ENCODE results near the gene ITPR2. TPM values are rescaled to one million over a fixed set of nuclear protein-coding genes. Genes with fewer than 3 reads are reported as not detected.
A peak's percentile ranks its signal among the peaks of the same experiment; 100 is the strongest.

ITPR2 gene
- total and polyA plus RNA-seq, 4 donors, result 4.1 to 47.0 (median 26.5) TPM

DNA sequence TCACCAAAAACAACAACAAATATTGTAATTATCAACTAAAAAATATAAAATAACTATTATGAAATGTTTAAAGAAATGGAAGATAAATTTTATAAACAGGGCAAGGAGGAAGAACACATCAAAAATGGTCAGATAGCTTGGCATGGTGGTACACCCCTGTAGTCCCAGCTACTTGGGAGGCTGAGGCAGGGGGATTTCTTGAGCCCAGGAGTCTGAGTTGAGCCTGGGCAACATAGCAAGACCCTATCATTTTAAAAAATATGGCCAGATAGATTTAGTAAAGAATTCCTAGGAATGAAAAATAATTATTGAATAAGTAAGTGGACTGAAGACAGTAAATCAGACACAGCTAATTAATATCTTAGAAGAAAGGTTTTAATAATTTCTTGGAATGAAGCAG lies 32.6 kb downstream of the ITPR2 start:
- H3K4me3 ChIP-seq, result no peak overlapping the region
- no peaks in the 10 kb centered on the region for H3K9me3 ChIP-seq (ENCODE audit: control insufficient read depth in 4 of 4, insufficient read depth in 3 of 4, low read length in 3 of 4)
- H3K36me3 ChIP-seq (ENCODE audit: control insufficient read depth in 4 of 4, insufficient read depth in 4 of 4, low read length in 4 of 4), result no peaks in the 10 kb centered on the region
- no peak for DNase-seq
- TF ChIP-seq, protein P1, sequence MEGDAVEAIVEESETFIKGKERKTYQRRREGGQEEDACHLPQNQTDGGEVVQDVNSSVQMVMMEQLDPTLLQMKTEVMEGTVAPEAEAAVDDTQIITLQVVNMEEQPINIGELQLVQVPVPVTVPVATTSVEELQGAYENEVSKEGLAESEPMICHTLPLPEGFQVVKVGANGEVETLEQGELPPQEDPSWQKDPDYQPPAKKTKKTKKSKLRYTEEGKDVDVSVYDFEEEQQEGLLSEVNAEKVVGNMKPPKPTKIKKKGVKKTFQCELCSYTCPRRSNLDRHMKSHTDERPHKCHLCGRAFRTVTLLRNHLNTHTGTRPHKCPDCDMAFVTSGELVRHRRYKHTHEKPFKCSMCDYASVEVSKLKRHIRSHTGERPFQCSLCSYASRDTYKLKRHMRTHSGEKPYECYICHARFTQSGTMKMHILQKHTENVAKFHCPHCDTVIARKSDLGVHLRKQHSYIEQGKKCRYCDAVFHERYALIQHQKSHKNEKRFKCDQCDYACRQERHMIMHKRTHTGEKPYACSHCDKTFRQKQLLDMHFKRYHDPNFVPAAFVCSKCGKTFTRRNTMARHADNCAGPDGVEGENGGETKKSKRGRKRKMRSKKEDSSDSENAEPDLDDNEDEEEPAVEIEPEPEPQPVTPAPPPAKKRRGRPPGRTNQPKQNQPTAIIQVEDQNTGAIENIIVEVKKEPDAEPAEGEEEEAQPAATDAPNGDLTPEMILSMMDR (IDR thresholded peaks at IDR 0.05; ENCODE audit: control extremely low read depth, extremely low read depth), result no peak
- peaks cover 0 to 4% (median 0%) of the 10 kb centered on the region in 3 donors for H3K27me3 ChIP-seq (ENCODE audit: control insufficient read depth in 3 of 3, insufficient read depth in 3 of 3, low read length in 2 of 3)
- no peak overlapping the region for H3K27ac ChIP-seq (ENCODE audit: low read depth in 1 of 2, low read length in 1 of 2)
- peaks cover 0 to 10% (median 0%) of the 10 kb centered on the region in 5 donors for H3K4me1 ChIP-seq (ENCODE audit: control insufficient read depth in 5 of 5, insufficient read depth in 5 of 5, low read length in 5 of 5)
- no peak overlapping the region for H3K9ac ChIP-seq (ENCODE audit: insufficient read depth in 1 of 2, low read length in 2 of 2)
- ATAC-seq (ENCODE audit: insufficient read depth, low FRiP score), result no peak

GRCh38 chr12:26799741-26800140 lies 33.3 kb downstream of the ITPR2 start:
- peaks cover 0 to 4% (median 0%) of the 10 kb centered on the region in 3 donors for H3K27me3 ChIP-seq (ENCODE audit: control insufficient read depth in 3 of 3, insufficient read depth in 3 of 3, low read length in 2 of 3)
- H3K9me3 ChIP-seq (ENCODE audit: control insufficient read depth in 4 of 4, insufficient read depth in 3 of 4, low read length in 3 of 4), result no peaks in the 10 kb centered on the region
- no peak overlapping the region for H3K9ac ChIP-seq (ENCODE audit: insufficient read depth in 1 of 2, low read length in 2 of 2)
- no peak for DNase-seq
- TF ChIP-seq, protein P1 (IDR thresholded peaks at IDR 0.05; ENCODE audit: control extremely low read depth, extremely low read depth), result no peak
- no peak overlapping the region for H3K4me3 ChIP-seq
- no peak overlapping the region for H3K27ac ChIP-seq (ENCODE audit: low read depth in 1 of 2, low read length in 1 of 2)
- H3K36me3 ChIP-seq (ENCODE audit: control insufficient read depth in 4 of 4, insufficient read depth in 4 of 4, low read length in 4 of 4), result no peaks in the 10 kb centered on the region
- peaks cover 0 to 10% (median 0%) of the 10 kb centered on the region in 5 donors for H3K4me1 ChIP-seq (ENCODE audit: control insufficient read depth in 5 of 5, insufficient read depth in 5 of 5, low read length in 5 of 5)
- ATAC-seq (ENCODE audit: insufficient read depth, low FRiP score), result no peak

DNA sequence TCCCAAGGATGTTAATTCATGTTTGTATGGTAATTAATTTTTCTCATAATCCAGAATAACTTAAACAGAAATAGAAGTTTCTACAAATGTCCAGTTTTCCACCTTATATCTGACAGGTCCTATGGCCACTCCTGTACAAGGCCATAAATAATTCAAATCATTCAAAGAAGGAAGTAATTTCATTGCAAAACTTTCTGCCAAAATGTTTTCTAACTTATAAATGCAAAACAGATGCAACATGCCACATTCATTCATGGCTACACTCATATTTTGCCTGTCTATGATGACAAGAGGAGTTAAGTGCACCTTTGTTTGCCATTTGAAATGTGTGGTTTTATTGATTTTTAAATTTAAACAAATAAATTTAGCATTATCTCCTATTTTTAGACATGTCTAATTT lies 34.4 kb downstream of the ITPR2 start:
- no peak overlapping the region for H3K9ac ChIP-seq (ENCODE audit: insufficient read depth in 1 of 2, low read length in 2 of 2)
- H3K9me3 ChIP-seq (ENCODE audit: control insufficient read depth in 4 of 4, insufficient read depth in 3 of 4, low read length in 3 of 4), result no peaks in the 10 kb centered on the region
- ATAC-seq (ENCODE audit: insufficient read depth, low FRiP score), result no peak
- no peak overlapping the region for H3K4me3 ChIP-seq
- no peaks in the 10 kb centered on the region for H3K36me3 ChIP-seq (ENCODE audit: control insufficient read depth in 4 of 4, insufficient read depth in 4 of 4, low read length in 4 of 4)
- TF ChIP-seq, protein P1 (IDR thresholded peaks at IDR 0.05; ENCODE audit: control extremely low read depth, extremely low read depth), result no peak
- H3K4me1 ChIP-seq (ENCODE audit: control insufficient read depth in 5 of 5, insufficient read depth in 5 of 5, low read length in 5 of 5), result peaks cover 0 to 10% (median 0%) of the 10 kb centered on the region in 5 donors
- peaks cover 0 to 4% (median 0%) of the 10 kb centered on the region in 3 donors for H3K27me3 ChIP-seq (ENCODE audit: control insufficient read depth in 3 of 3, insufficient read depth in 3 of 3, low read length in 2 of 3)
- DNase-seq, result no peak
- no peak overlapping the region for H3K27ac ChIP-seq (ENCODE audit: low read depth in 1 of 2, low read length in 1 of 2)

GRCh38 chr12:26798023-26798422 lies 35.0 kb downstream of the ITPR2 start:
- no peak for ATAC-seq (ENCODE audit: insufficient read depth, low FRiP score)
- 35 to 57% methylated on average over 6 of the region's 6 CpGs for WGBS, 2 donors

More at GRCh38 chr12:26798023-26798422, 35.0 kb downstream of the ITPR2 start:
- TF ChIP-seq, protein P1 (IDR thresholded peaks at IDR 0.05; ENCODE audit: control extremely low read depth, extremely low read depth), result no peak
- H3K27me3 ChIP-seq (ENCODE audit: control insufficient read depth in 3 of 3, insufficient read depth in 3 of 3, low read length in 2 of 3), result peaks cover 0 to 4% (median 0%) of the 10 kb centered on the region in 3 donors
- H3K36me3 ChIP-seq (ENCODE audit: control insufficient read depth in 4 of 4, insufficient read depth in 4 of 4, low read length in 4 of 4), result no peaks in the 10 kb centered on the region
- H3K4me3 ChIP-seq, result no peak overlapping the region
- peaks cover 0 to 10% (median 0%) of the 10 kb centered on the region in 5 donors for H3K4me1 ChIP-seq (ENCODE audit: control insufficient read depth in 5 of 5, insufficient read depth in 5 of 5, low read length in 5 of 5)
- no peak overlapping the region for H3K9ac ChIP-seq (ENCODE audit: insufficient read depth in 1 of 2, low read length in 2 of 2)
- peak; percentile 78 to 91 (median 87) for DNase-seq
- no peaks in the 10 kb centered on the region for H3K9me3 ChIP-seq (ENCODE audit: control insufficient read depth in 4 of 4, insufficient read depth in 3 of 4, low read length in 3 of 4)
- no peak overlapping the region for H3K27ac ChIP-seq (ENCODE audit: low read depth in 1 of 2, low read length in 1 of 2)
